Activated naive CD8-positive, alpha-beta T cell treated with anti-CD3 and anti-CD28 coated beads, Interleukin-2, amount 50 U/mL, for 16 hours (primary cell): ENCODE measurements around the gene LILRB2.
"Not testable (repeated sequence)": the region's sequence is repeated elsewhere in the genome, so short reads cannot be mapped to it uniquely, and the experiment has no call there.

ENCODE experiments used
- DNase-seq: peaks from one replicate; pipeline ENCODE4 v3.0.0-alpha.2; 2020; ENCODE audit warnings: low read depth, low spot score

Gene LILRB2

DNA sequence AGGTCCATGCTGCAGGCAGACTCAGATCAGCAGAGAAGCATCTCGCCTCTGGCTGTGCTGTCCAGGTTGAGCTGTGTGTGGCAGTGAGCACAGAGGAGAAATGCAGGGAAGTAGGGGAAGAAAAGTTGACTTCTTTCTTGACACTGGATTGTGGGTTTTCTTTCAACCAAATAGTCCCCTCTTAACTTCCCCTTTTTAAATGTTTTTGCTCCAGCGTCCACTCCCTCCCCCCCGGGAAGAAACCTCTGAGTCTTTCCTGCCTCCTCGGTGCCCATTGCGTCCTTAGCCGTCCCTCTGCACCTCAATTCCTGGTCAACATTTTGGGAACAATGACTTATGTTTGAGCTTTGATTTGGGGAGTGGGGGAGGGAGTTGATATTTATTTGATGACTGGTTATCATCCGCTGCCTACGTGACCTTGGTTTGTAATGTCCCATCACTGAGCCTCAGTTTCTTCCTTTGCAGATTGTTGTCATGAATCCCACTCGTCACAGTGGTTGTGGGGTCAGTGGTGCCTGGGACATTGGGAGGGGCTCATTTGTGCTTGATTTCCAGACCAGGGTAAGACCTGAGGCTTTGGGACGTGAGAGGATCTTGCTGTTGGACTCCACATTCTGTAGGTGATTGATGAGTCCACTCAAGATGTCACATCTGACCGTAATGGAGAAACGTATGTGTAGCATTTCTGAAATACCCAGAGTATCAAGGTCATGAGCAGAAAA, at the start of gene LILRB2:
LILRB2 (minus strand) TSS at position 104 of the 722 bp plus-strand sequence. CDS start 614 bp downstream, outside the sequence.
- DNase-seq = no peak

DNA sequence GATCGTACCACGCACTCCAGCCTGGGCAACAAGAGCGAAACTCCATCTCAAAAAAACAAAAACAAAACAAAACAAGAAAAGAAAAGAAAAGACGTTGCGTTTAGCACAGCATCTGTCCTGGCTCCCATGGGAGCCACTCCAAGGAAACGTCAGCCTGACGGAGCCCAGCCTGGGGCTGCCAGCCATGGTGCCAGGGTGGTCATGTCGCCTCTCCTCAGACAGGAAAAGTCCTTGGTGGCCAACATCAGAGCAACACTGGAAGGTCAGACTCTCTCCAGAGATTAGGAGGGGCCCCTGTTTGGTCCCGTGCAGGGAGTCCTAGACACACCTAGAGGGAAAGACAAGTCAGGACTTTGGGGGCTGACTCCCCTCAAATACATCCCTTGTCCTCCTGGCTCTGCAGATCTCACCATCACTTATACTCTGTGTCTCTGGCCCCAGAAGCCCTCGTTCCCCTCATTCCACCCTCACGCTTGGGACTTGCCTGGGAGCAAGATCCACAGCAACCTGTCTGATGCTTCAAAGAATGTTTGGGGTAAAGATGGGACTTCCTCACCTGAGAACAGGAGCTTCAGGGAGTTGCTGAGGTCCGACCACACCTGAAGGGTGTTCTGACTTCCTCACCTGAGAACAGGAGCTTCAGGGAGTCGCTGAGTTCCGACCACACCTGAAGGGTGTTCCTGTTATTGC, 48.7 kb upstream of the LILRB2 start:
- DNase-seq = no peak

DNA sequence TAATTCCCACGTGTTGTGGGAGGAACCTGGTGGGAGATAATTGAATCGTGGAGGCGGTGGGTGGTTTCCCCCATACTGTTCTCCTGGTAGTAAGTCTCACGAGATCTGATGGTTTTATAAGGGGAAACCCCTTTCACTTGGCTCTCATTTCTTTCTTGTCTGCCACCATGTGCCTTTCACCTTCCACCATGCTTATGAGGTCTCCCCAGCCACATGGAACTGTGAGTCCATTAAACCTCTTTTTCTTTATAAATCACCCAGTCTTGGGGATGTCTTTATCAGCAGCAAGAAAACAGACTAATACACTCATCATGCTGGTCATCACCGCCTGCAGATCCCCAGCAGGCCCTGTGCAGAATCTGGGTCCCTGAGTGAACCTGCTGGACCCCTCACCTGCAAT, 47.9 kb upstream of the LILRB2 start:
- not testable (repeated sequence) for DNase-seq

DNA sequence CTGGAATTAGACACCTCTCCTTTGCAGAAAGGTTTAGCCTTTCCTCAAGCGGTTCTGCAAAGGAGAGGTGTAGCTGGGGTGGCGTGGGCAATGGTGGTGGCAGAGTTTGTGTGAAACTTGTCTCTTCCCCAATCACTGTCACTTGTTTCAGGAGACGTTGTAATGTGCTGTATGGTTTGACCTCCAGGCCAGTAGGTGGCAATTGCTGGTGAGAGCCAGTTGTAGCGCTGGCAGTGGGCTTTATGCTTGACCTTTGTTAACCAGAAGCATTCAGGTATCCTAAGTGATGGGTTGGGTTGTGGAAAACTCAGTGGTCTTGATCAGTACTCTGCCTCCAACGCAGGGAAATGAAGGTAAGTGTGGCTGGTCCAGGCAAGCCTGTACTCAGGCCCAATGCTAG, 44.7 kb upstream of the LILRB2 start:
- no peak for DNase-seq

DNA sequence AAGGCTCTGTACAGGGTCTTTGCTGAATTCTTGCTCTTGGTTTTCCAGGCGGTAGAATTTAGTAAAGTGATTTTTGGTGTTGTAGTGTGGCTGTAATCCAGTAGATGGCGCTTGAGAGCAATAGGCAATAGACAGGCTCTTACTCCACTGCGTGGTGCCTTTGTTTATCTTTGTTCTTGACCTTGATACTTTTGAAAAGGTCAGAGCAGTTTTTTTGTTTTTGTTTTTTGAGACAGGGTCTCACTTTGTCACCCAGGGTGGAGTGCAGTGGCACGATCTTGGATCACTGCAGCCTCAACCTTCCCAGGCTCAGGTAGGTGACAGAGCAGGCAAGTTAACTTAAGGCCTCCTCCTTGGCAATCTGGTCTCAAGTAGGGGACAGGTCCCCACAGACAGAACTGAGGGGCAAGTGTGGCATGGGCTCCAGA, 44.3 kb upstream of the LILRB2 start:
- peak; percentile 13 for DNase-seq

DNA sequence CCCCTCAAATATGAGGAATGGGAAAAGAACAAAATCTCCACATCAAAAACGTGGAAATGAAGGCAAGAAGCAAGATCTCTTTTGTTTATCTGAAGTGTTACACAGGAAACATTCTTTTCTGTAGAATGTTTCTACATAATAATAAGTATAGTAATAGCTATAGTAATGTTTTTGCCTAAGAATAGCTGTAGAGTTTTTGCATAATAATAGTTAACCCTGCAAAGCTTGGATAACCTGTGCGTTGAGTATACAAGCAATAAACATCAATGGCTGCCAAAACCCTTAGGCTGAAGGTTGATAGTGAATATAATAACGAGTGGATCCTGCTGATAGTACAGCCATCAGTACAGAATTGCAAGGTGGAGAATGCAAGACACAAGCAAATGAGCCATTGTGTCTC, 43.2 kb upstream of the LILRB2 start:
- DNase-seq = no peak

DNA sequence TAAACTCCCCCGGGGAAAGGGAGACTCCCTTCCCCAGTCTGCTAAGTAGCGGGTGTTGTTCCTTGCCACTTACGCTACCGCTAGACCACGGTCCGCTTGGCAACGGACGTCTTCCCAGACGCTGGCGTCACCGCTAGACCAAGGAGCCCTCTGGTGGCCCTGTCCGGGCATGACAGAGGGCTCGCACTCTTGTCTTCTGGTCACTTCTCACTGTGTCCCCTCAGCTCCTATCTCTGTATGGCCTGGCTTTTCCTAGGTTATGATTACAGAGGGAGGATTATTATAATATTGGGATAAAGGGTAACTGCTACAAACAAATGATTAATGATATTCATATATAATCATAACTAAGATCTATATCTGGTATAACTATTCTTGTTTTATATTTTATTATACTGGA, 42.0 kb upstream of the LILRB2 start:
- DNase-seq = not testable (repeated sequence)

DNA sequence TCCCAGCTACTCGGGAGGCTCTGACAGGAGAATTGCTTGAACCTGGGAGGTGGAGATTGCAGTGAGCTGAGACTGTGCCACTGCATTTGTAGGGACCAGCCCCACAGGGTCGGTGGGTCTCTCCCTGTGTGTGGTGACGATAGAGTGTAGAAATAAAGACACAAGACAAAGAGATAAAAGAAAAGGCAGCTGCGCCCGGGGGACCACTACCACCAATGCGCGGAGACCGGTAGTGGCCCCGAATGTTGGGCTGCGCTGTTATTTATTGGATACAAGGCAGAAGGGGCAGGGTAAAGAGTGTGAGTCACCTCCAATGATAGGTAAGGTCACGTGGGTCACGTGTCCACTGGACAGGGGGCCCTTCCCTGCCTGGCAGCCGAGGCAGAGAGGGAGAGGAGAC, 41.4 kb upstream of the LILRB2 start:
- not testable (repeated sequence) for DNase-seq

DNA sequence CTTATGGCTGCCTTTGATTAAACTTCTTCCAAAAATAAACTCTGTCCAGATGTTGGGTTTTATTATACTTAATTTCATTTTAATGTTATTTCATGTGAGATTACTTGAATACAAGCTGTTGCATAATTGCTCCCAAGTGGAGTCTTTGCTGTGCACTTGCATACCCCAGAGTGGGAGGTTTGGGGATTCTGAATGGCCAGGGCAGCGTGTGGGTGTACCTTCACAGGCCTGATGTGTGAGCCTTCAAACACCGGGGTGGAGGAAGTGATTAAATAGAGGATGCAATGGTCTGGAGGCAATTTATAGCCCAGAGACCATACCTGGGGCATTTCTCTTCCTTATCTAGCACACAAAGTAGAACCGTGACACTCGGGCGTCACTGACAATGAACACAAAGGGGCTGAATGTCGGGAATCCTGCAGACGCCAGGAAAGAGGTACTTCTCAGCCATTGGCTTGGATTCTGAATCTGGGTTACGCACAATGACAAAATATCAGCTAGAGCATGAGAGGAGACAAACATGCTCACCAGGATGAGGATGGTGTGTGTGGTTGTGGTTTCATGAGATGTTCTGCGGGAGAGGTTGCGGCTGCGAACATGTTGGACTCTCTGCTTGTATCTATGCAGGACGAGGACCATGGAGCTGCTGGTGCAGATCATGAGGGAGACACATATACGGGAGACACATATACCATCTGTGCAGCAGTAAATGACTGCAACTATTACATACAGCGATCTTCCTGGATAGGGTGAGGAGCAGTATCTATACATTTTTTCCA, 39.2 kb upstream of the LILRB2 start:
- DNase-seq = no peak

DNA sequence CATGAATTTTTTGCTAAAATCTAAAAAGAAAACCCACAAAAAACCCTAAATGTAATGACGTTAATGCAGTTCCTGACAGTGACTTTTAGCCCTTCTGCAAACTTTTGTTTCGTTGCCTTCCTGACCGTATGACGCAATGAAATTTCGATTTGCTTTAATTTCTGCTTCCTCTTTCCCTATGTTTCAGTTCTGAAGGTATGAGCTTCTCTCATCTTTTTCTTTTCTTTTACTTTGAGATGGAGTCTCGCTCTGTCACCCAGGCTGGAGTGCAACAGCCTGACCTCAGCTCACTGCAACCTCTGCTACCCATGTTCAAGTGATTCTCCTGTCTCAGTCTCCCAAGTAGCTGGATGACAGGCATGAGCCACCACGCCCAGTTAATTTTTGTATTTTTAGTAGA, 38.1 kb upstream of the LILRB2 start:
- DNase-seq = no peak

DNA sequence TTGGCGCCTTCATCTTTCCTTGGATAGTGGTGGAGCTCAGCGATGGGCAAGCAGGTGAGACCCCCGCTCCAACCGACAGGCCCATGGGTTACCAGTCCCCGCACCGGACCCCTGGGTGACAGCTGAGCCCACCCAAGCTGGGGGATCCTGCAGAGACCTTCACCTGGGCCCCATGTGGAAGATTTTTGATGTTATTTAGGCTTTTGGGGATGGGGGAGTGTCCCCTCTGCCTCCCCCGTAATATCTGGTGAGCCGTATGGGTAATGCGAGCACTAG, 37.0 kb upstream of the LILRB2 start:
- no peak for DNase-seq

DNA sequence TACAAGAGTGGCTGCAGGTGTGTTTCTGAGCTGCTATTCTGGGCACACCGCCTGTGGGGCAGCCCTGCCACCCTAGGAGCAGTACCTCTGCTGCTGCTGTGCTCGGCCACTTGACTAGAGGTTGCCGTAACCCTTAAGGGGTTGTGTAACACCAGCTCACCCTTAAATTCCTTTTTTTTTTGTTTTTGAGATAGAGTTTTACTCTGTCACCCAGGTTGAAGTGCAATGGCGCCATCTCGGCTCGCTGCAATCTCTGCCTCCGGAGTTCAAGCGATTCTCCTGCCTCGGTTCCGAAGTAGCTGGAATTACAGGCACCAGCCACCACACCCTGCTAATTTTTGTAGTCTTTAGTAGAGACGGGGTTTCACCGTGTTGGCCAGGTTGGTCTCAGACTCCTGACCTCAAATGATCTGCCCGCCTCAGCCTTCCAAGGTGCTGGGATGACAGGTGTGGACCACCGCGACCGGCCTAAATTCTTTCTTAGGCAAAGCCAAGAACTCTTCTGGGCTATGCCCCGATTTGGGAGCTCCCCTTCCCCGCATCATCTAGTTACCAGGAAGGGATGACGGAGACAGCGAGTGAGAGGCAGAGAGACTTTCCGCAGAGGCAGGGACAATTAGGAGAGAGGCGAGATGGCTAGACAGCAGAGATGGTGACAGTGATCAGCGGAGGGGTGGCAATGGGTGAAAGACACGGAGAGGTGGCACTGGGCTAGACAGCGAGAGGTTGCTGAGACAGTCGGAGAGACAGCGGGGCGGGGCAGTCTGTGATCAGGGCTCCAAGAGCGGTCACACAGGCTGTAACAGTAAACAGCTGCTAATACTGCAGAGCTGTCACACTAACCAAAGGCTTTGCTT, 36.4 kb upstream of the LILRB2 start:
- DNase-seq = no peak

DNA sequence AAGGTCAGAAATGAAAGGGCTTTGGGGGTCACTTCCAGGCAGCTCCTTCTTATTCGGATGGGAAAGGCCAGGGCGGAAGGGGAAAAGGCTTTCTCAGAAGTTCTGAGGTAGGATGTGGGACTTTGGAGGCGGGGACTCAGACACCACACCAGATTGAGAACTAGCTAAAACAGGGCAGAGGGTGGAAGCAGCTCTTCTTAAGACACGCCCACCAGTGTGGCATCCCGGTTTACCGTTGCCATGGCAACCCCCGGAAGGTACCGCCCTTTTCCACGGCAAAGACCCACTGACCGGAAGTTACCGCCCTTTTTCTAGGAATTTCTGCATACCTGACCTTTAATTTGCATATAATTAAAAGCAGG, 35.8 kb upstream of the LILRB2 start:
- DNase-seq = no peak

DNA sequence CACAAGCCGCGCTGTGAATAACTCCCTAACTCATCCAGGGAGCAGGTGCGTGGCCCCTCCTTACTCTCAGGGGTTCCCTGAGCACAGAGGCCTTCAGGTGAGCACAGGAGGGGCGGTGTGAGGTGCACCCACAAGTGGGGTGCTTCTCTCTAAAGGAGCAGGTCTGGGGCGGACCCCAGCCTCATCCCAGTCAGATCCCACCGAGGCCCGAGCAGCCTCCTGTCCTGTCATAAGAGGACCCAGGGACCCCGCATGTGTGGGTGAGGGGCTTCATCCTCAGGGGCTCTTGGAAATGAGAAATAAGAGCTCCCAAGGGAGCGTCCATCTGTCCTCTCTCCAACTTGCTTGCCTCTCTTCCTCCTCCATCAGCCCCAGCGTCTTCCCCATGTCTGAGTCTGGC, 35.0 kb upstream of the LILRB2 start:
- DNase-seq = no peak

DNA sequence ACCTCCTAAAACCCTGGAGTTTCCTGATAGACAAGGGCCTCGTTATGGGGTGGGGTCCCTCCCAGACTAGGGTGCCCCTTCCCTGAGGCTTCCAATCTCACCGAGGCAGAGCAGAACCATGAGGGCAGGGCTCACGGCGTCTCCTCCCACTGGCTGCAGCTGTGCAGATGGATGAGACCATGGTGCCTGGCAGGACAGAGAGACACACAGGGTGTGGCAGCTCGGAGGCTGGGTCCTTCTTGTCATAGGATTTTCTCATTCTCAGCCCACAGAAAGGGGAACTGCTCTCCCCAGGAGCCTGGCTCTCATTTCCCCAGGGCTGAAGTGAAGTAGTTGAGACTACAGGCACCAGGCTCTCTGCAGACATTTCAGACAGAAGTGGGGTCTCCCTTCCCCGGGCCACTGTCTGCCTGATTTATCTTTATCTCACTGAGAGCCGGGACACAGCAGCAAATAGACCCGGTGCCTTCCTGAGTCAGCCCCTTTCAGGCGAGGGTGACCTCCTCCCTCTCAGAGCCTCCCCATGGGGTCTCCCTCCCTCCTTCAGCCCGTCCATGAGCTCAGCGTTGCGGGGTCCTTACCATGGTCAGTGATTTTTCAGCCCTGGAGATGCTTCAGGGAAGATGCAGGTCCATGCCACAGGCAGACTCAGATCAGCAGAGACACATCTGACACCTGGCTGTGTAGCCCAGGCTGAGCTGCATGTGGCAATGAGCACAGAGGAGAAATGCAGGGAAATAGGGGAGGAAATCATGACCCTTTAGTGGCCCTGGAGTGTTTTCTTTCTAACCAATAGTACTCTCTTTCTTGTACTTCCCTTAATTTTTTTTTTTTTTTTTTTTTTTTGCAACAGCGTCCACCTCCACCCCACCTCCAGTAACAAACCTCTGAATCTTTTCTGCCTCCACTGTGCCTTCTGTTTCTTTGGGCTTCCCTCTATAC, 31.8 kb upstream of the LILRB2 start, which contains the start of gene LILRA5:
LILRA5 (minus strand) TSS at position 731 of the 942 bp plus-strand sequence; CDS start at position 584, 147 bp downstream.
- DNase-seq = no peak

DNA sequence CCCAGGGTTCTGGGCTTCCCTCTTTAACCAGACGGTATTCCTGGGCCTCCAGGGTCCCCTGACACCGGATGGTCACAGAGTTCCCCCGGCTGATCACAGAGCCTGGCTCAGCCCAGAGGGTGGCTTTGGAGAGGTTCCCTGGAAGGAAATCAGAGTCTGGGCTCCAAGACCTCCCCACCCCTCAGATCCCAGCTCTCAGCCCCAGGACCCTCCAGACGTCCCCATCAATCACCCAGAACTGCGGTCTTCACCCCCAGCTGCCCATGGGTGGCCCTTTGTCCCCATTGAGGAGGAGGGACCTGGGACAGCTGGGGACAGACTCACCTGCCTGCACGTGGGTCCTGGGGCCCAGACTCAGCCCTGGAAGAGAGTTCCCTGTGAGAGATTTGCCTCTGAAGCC, 31.1 kb upstream of the LILRB2 start:
- no peak for DNase-seq

DNA sequence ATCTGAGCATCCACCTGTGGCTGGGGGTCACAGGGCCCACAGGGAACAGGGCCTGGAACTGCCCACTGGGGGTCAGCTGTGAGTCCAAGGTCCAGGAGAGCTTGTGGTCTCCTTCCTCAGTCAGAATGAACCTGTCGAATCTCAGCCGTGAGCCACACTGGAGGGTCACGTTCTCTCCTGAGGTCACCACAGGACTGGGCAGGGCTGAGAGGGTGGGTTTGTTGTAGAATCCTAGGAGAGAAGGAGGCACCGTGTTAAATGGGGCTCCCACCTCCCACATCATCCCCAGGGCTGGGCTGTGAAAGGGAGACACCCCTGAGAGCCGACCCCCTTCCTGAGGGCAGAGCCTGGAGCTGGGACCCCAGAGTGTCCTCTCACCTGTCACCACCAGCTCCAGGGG, 30.6 kb upstream of the LILRB2 start:
- no peak for DNase-seq

DNA sequence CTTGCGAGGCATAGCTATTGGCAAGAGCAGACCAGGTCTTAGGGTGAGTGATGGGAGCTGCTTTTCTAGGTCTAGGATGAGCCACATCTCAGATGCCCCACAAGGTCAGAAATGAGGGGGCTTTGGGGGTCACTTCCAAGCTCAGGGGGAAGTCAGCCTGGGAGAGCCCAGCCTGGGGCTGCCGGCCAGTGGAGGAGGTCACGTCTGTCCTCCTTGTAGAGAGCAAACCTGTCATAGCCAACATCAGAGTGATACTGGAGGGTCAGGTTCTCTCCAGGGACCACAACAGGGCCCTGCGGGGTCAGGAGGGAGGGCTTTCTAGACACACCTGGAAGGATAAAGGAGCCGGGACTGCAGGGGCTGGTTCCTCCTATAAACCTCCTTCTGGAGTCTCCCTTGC, 29.6 kb upstream of the LILRB2 start:
- no peak for DNase-seq

DNA sequence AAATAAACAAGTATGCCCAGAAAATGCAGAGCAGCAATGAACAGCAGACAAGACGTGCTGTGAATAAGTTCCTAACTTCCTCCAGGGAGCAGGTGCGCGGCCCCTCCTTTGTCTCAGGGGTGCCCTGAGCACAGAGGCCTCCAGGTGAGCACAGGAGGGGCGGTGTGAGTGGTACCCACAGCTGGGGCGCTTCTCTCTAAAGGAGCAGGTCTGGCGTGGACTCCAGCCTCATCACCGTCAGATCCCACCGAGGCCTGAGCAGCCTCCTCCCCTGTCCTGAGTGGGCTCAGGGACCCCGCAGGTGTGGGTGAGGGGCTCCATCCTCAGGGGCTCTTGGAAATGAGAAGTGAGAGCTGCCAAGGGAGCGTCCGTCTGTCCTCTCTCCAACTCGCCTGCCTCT, 28.9 kb upstream of the LILRB2 start:
- no peak for DNase-seq

DNA sequence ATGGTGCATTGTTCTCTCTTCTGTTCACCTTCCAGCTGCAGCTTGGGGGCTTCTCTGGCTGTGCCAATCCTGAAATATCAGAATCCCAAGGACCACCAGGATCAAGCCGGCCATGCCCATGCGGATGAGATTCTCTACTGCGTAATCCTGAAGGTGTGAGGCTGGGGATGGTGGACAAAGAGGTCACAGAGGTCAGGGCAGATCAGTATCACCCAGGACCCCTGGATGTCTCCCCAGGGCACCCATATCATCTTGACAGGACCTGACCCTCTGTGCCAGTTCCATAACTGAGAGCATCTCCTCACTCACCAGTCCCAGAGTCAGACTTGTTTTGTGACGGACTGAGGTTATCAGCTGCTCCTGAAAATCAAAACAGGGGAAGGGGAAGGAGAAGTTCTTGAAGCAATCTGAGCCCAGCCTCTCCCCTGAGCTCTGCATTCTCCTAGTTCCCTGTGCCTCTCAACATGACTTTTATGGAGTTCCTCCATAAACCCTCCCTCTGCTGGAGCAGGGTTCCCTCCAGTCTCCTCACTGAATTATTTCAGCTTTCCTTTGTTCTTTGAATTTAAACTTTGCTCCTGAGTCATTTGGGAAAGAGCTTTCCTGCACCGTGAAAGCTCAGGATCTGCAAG, 26.6 kb upstream of the LILRB2 start:
- DNase-seq = no peak
